Caki2 (cell line): ENCODE data around the gene PLCL2. TPM values are rescaled to one million over a fixed set of nuclear protein-coding genes. Genes with fewer than 3 reads are reported as not detected.

Experiments
- DNase-seq: peaks from one replicate; pipeline ENCODE4 v3.0.0-alpha.2; 2015; ENCODE audit warnings: low read depth
- in situ Hi-C: cut with HindIII; loops from 2 replicates; pipeline ENCODE4 v1.10.0; 2016; ENCODE audit warnings: low sequenced_read_pairs, low pct_unique_long_range_greater_than_20kb, mixed read lengths
- total RNA-seq: library from RNA; depleted of rRNA; stranded (reverse); fragments of >200 nt; shearing (Covaris generic); gene quantifications from 2 replicates; pipeline ENCODE4 v1.2.3, GENCODE V29; 2014; ENCODE audit warnings: low replicate concordance

PLCL2 gene
- total RNA-seq, 1 experiment from 2014 or later, result 1.1 TPM

- in situ Hi-C loops, result no loop called here
- DNase-seq, result no peak
Observed at GRCh38 chr3:16886303-16886683, 1.5 kb downstream of the PLCL2 start.

GRCh38 chr3:16887130-16887529, 2.4 kb downstream of the PLCL2 start:
- in situ Hi-C loops, result no loop called here
- DNase-seq, result no peak

- no peak for DNase-seq
- in situ Hi-C loops, result no loop called here
Observed at GRCh38 chr3:16888356-16888755, 3.6 kb downstream of the PLCL2 start.

- in situ Hi-C loops, result no loop called here
- no peak for DNase-seq
Observed at GRCh38 chr3:16888785-16889607, 4.2 kb downstream of the PLCL2 start.

- DNase-seq, result no peak
- in situ Hi-C loops, result no loop called here
Observed at GRCh38 chr3:16890597-16891333, 6.0 kb downstream of the PLCL2 start.

GRCh38 chr3:16893618-16894200, 9.0 kb downstream of the PLCL2 start:
- DNase-seq, result no peak
- in situ Hi-C loops, result no loop called here

GRCh38 chr3:16896094-16896627, 11.4 kb downstream of the PLCL2 start:
- in situ Hi-C loops, result no loop called here
- DNase-seq, result no peak

- no peak for DNase-seq
- in situ Hi-C loops, result no loop called here
Observed at GRCh38 chr3:16896820-16897219, 12.1 kb downstream of the PLCL2 start.

GRCh38 chr3:16897254-16897926, 12.6 kb downstream of the PLCL2 start:
- no peak for DNase-seq
- in situ Hi-C loops, result no loop called here

GRCh38 chr3:16898595-16899395, 14.0 kb downstream of the PLCL2 start:
- DNase-seq, result no peak
- in situ Hi-C loops, result no loop called here

GRCh38 chr3:16899919-16900318, 15.2 kb downstream of the PLCL2 start:
- in situ Hi-C loops, result no loop called here
- no peak for DNase-seq

GRCh38 chr3:16900779-16901440, 16.2 kb downstream of the PLCL2 start:
- DNase-seq, result no peak
- in situ Hi-C loops, result no loop called here

GRCh38 chr3:16904423-16905417, 20.0 kb downstream of the PLCL2 start:
- no peak for DNase-seq
- in situ Hi-C loops, result no loop called here

GRCh38 chr3:16905704-16906103, 20.9 kb downstream of the PLCL2 start:
- in situ Hi-C loops, result no loop called here
- no peak for DNase-seq

GRCh38 chr3:16906682-16907081, 21.9 kb downstream of the PLCL2 start:
- in situ Hi-C loops, result no loop called here
- DNase-seq, result no peak

GRCh38 chr3:16907243-16907642, 22.5 kb downstream of the PLCL2 start:
- in situ Hi-C loops, result no loop called here
- no peak for DNase-seq
